Neural cell (in vitro differentiated cells): ENCODE results near the gene APOF. TPM values are rescaled to one million over a fixed set of nuclear protein-coding genes. Genes with fewer than 3 reads are reported as not detected.

Source experiments
- H2AFZ ChIP-seq: fragments of 200-600, 300-800 bp; sonication (generic), shearing (Covaris generic); 2 replicates; pipeline ENCODE4 v1.6.0; 2014; ENCODE audit warnings: low read depth, mild to moderate bottlenecking, antibody characterized with exemption, low read length, moderate library complexity
- H3F3A ChIP-seq: fragments of 200-600 bp; shearing (Covaris generic); 2 replicates; pipeline ENCODE4 v1.6.1; 2016; ENCODE audit warnings: mild to moderate bottlenecking, moderate library complexity, mixed read lengths, antibody characterized with exemption, low read length; ENCODE audit not compliant: insufficient read depth, poor library complexity, severe bottlenecking
- H3K27ac ChIP-seq: fragments of 200-600, 300-800 bp; sonication (generic), shearing (Covaris generic); 2 replicates; pipeline ENCODE4 v1.5.1; 2014; ENCODE audit warnings: mild to moderate bottlenecking, low read length, moderate library complexity
- H3K27me3 ChIP-seq: fragments of 300-800, 200-600 bp; sonication (generic), shearing (Covaris generic); 2 replicates; pipeline ENCODE4 v1.6.0; 2014; ENCODE audit warnings: mild to moderate bottlenecking, low read depth, low read length, moderate library complexity; ENCODE audit not compliant: insufficient read depth
- H3K36me3 ChIP-seq: fragments of 300-800, 200-600 bp; sonication (generic), shearing (Covaris generic); 2 replicates; pipeline ENCODE4 v1.5.1; 2014; ENCODE audit warnings: mild to moderate bottlenecking, antibody characterized with exemption, low read length, moderate library complexity; ENCODE audit not compliant: insufficient read depth
- H3K4me2 ChIP-seq: fragments of 300-800, 200-600 bp; sonication (generic), shearing (Covaris generic); 2 replicates; pipeline ENCODE4 v1.6.0; 2014; ENCODE audit warnings: mild to moderate bottlenecking, low read length
- H3K4me3 ChIP-seq: fragments of 300-800, 200-600 bp; sonication (generic), shearing (Covaris generic); 2 replicates; pipeline ENCODE4 v1.5.1; 2014; ENCODE audit warnings: mild to moderate bottlenecking, low read length, moderate library complexity
- H3K79me2 ChIP-seq: fragments of 200-600 bp; shearing (Covaris generic); replicated peaks from 2 replicates; pipeline ENCODE4 v1.6.0; 2014; ENCODE audit warnings: mild to moderate bottlenecking, low read length, moderate library complexity; ENCODE audit not compliant: insufficient read depth
- H3K9ac ChIP-seq: fragments of 300-800, 200-600 bp; sonication (generic), shearing (Covaris generic); 2 replicates; pipeline ENCODE4 v1.6.1; 2016; ENCODE audit warnings: mild to moderate bottlenecking, low read length, mixed read lengths
- H3K9me2 ChIP-seq: fragments of 200-600 bp; shearing (Covaris generic); 2 replicates; pipeline ENCODE4 v1.6.1; 2016; ENCODE audit warnings: mild to moderate bottlenecking, low read length, mixed read lengths; ENCODE audit not compliant: insufficient read depth
- H3K9me3 ChIP-seq: fragments of 200-600, 300-800 bp; sonication (generic), shearing (Covaris generic); 2 replicates; pipeline ENCODE4 v1.6.1; 2016; ENCODE audit warnings: mild to moderate bottlenecking, mixed run types, low read length, moderate library complexity, mixed read lengths
- H4K20me1 ChIP-seq: fragments of 200-600 bp; shearing (Covaris generic); 2 replicates; pipeline ENCODE4 v1.6.1; 2016; ENCODE audit warnings: mild to moderate bottlenecking, mixed run types; ENCODE audit not compliant: insufficient read depth
- EP300 ChIP-seq: fragments of 450-650 bp; conservative IDR thresholded peaks from 2 replicates; pipeline ENCODE4 v1.6.1; 2014; ENCODE audit warnings: antibody characterized with exemption, mild to moderate bottlenecking, moderate library complexity; ENCODE audit not compliant: poor library complexity, severe bottlenecking
- EZH2 ChIP-seq: fragments of 200-600, 300-800 bp; shearing (Covaris generic), sonication (generic); IDR thresholded peaks from 2 replicates; pipeline ENCODE4 v1.6.1; 2014; ENCODE audit warnings: antibody characterized with exemption, low read length, borderline replicate concordance, mild to moderate bottlenecking; ENCODE audit not compliant: insufficient read depth, poor library complexity, severe bottlenecking
- MXI1 ChIP-seq: fragments of 450-650 bp; conservative IDR thresholded peaks from 2 replicates; pipeline ENCODE4 v1.6.1; 2014; ENCODE audit warnings: antibody characterized with exemption, mild to moderate bottlenecking; ENCODE audit not compliant: poor library complexity, severe bottlenecking
- POLR2AphosphoS5 ChIP-seq: IDR thresholded peaks from 2 replicates; pipeline ENCODE4 v1.6.1; 2012
- RAD21 ChIP-seq: fragments of 450-650 bp; conservative IDR thresholded peaks from 2 replicates; pipeline ENCODE4 v1.6.1; 2014; ENCODE audit warnings: antibody characterized with exemption, mild to moderate bottlenecking, moderate library complexity
- REST ChIP-seq: IDR thresholded peaks from 2 replicates; pipeline ENCODE4 v1.6.1; 2012; ENCODE audit warnings: borderline replicate concordance
- SMC3 ChIP-seq: fragments of 450-650 bp; conservative IDR thresholded peaks from 2 replicates; pipeline ENCODE4 v1.6.1; 2014; ENCODE audit warnings: antibody characterized with exemption, mild to moderate bottlenecking, moderate library complexity; ENCODE audit not compliant: poor library complexity
- TAF1 ChIP-seq: IDR thresholded peaks from 2 replicates; pipeline ENCODE4 v1.6.1; 2012; ENCODE audit warnings: low read depth
- polyA plus RNA-seq: library from polyadenylated mRNA; depleted of rRNA; stranded (reverse); fragments of >200 nt; gene quantifications from 2 replicates; pipeline ENCODE4 v1.2.3, GENCODE V29; 2014
- TF ChIP-seq, protein P1 (sequence below): fragments of 450-650 bp; IDR thresholded peaks from 2 replicates; pipeline ENCODE4 v1.5.1; 2014; ENCODE audit warnings: antibody characterized with exemption, mild to moderate bottlenecking, moderate library complexity; ENCODE audit not compliant: poor library complexity, severe bottlenecking

APOF gene
- polyA plus RNA-seq, 1 donor from 2014 or later: not detected

DNA sequence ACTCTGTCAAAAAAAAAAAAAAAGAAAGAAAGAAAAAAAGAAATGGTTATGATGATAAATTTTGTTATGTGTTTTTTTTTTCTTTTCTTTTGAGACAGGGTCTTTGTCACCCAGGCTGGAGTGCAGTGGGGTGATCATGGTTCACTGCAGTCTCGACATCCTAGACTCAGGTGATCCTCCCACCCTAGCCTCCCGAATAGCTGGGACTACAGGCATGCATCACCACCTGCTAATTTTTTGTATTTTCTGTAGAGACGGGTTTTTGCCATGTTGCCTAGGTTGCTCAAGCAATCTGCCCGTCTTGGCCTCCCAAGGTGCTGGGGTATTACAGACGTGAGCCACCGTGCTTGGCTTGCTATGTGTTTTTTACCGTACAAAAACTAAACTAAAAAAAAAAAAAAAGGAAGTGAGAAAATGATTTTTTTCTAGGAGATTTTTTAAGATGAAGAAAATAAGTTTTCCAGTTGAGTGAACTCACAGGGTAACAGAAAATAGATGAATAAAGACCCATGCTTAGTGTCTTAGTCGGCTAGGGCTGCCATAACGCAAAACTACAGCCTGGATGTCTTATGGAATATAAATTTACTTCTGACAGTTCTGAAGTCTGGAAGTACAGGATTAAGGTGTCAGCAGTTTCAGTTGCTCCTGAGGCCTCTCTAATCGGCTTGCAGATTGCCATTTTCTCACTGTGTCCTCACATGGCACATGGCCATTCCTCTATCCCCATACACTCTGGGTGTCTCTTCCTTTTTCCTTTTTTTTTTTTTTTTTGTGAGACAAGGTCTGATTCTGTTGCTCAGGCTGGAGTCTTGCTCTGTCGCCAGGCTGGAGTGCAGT is 13.2 kb upstream of the APOF start:
- Histone ChIP-seq H3K9ac (no peak overlapping the region), H2AFZ (no peak overlapping the region), H3K27ac (no peak overlapping the region), H3K36me3 (no peaks in the 10 kb centered on the region), H3K4me2 (no peak overlapping the region), H3K79me2 (no peaks in the 10 kb centered on the region), H3F3A (no peaks in the 10 kb centered on the region), H3K4me3 (no peak overlapping the region), H3K9me2 (no peaks in the 10 kb centered on the region), H3K27me3 (no peaks in the 10 kb centered on the region), H3K9me3 (peaks cover 3% of the 10 kb centered on the region), H4K20me1 (no peaks in the 10 kb centered on the region)
- TF ChIP-seq REST (no peak), MXI1 (no peak), RAD21 (no peak), EP300 (no peak), POLR2AphosphoS5 (no peak), SMC3 (no peak), EZH2 (no peak), TAF1 (no peak)
- TF ChIP-seq, protein P1, sequence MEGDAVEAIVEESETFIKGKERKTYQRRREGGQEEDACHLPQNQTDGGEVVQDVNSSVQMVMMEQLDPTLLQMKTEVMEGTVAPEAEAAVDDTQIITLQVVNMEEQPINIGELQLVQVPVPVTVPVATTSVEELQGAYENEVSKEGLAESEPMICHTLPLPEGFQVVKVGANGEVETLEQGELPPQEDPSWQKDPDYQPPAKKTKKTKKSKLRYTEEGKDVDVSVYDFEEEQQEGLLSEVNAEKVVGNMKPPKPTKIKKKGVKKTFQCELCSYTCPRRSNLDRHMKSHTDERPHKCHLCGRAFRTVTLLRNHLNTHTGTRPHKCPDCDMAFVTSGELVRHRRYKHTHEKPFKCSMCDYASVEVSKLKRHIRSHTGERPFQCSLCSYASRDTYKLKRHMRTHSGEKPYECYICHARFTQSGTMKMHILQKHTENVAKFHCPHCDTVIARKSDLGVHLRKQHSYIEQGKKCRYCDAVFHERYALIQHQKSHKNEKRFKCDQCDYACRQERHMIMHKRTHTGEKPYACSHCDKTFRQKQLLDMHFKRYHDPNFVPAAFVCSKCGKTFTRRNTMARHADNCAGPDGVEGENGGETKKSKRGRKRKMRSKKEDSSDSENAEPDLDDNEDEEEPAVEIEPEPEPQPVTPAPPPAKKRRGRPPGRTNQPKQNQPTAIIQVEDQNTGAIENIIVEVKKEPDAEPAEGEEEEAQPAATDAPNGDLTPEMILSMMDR: no peak

DNA sequence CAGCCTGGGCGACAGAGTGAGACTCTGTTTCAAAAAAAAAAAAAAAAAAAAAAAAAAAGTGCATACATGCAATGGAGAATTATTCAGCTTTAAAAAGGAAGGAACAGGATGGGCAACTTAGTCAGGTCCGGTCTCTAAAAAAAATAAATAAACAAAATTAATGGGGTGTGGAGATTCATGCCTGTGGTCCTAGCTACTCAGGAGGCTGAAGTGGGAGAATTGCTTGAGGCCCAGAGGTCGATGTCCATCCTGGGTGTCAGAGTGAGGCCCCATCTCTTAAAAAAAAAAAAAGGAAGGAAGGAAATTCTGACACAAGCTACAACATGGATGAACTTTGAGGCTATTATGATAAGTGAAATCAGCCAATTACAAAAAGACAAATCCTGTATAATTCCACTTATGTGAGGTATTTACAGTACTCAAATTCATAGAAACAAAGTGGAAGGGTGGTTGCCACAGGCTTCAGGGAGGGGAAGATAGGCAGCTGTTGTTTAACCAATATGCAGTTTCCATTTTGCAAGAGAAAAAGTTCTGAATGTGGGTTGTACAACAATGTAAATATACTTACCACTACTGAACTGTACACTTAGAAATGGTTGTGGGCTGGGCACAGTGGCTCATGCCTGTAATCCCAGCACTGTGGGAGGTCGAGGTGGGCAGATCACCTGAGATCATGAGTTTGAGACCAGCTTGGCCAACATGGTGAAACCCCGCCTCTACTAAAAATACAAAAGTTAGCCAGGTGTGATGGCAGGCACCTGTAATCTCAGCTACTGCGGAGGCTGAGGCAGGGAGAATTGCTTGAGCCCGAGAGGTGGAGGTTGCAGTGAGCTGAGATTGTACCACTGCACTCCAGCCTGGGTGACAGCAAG is 12.3 kb upstream of the APOF start:
- Histone ChIP-seq H3K27ac (no peak overlapping the region), H3K79me2 (no peaks in the 10 kb centered on the region), H2AFZ (no peak overlapping the region), H3K9me3 (peaks cover 3% of the 10 kb centered on the region), H3K4me3 (no peak overlapping the region), H4K20me1 (no peaks in the 10 kb centered on the region), H3K9me2 (no peaks in the 10 kb centered on the region), H3K9ac (no peak overlapping the region), H3K27me3 (no peaks in the 10 kb centered on the region), H3F3A (no peaks in the 10 kb centered on the region), H3K4me2 (no peak overlapping the region), H3K36me3 (no peaks in the 10 kb centered on the region)
- TF ChIP-seq EZH2 (no peak), TAF1 (no peak), POLR2AphosphoS5 (no peak), REST (no peak), RAD21 (no peak), MXI1 (no peak), EP300 (no peak), SMC3 (no peak)
- TF ChIP-seq, protein P1: no peak
